GM20431 (cell line): ENCODE results near the gene LTN1.

ENCODE experiments used
- in situ Hi-C: fragments of 300-500 bp; cut with MseI, MboI; formaldehyde crosslinking; loops from one replicate; pipeline ENCODE4 v1.15.0; 2020; ENCODE audit warnings: low sequenced_read_pairs; ENCODE audit not compliant: unreplicated experiment

Gene LTN1

GRCh38 chr21:28892199-28893111 is 100.2 kb downstream of the LTN1 start:
- in situ Hi-C loops = no loop called here

DNA sequence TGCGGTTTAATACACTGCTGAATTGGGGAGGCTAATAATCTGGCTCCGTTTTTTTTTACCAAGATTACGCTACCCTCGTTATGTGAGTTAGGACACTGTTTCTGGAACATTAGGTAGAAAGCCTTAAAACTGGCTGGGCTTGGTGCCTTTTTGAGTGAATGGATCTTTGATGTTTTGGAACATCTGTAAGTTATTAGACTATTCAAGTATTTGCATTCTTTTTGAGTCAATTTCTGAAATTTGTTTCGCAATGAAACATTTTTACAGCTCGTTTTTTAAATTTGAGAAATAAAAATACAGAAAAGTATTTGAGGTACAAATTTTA is 106.9 kb downstream of the LTN1 start:
- in situ Hi-C loops = no loop called here

- in situ Hi-C loops = no loop called here
Observed at GRCh38 chr21:28884976-28885852, 107.5 kb downstream of the LTN1 start.

DNA sequence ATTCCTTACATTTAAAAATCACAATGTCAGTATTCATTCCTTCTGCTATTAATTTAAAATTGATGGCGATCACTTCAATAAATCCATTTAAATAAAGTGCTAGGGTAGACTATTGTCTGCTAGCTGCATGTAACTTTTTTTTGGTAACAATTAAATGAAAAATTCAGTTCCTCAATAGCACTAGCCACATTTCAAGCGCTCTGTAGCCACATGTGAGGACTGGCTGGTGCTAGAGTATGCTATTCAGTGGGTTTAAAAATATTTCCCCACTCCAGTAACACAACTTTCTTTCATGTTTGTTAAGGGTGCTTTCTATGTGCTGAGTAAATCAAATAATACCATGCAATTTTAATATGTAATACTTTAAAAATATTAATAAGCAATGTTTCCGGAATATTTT is 108.2 kb downstream of the LTN1 start:
- in situ Hi-C loops = no loop called here

DNA sequence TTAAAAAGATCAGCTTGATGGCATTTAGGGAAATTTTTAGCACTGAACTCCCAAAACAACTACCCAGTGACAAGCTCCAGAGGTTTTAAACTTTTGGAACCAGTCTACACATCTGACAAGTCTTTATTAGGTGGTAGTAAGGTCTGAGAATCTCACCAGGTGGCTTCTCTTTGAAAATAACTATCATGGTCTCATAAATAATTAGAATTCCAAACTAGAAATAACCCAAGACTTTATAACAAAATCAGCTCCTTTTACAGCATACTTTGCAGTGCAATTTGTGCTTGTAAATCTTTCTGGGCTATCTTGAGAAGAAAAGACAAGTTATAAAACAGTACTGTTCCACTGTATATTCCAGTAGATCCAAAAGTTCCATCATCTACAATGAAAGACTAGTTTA is 108.7 kb downstream of the LTN1 start:
- in situ Hi-C loops = no loop called here

DNA sequence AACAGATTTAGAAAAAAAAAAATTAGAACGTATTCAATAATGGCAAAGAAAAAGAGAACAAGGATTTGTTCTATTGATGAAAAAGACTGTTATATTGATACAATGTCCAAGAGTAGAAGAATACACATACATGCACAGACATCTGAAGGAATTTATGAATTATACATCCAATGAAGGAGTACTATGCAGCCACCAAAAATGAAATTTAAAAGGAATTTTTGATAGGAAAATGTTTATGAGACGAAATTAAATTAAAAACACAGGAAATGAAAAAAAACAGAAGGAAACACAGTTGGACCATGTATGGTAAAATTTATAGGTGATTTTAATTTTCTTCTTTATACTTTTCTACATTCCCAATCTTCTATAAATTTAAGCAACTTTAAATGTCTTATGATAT is 110.3 kb downstream of the LTN1 start:
- in situ Hi-C loops = no loop called here
